HG02852 (cell line): Measurements from ENCODE around the gene BPIFA3.

Experiments used
- ATAC-seq: cut with Tn5 transposase; IDR thresholded peaks from one replicate; pipeline ENCODE4 v1.9.1; 2021; ENCODE audit warnings: mild to moderate bottlenecking, moderate library complexity; ENCODE audit not compliant: unreplicated experiment

The BPIFA3 gene

DNA sequence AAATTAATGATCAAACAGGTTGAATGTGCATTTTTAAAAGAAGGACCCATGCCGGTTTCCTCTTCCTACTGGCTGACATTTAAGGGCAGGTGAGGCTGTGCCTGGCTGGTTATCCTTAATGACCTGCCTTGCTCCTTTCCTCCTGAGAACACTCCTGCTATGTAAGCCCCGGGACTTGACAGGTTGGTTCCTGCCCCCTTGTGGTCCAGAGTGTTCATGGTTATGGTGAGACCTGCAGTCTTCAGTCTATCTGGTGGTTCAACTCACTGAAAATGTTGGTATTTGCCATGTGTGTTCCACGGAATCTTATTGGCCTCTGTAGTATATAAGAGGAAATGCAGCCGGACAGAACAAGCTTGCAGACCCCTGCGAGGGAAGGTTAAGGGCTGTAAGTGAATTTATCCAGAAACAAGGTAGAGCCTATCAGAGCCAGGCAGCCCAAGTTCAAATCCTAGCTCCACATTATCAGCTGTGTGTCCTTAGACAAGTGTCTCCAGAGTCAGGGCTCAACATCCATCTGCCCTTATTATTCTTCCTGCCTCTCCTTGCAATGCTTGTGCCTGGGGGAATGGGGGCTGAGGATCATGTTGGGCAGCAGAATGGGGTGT is 5.2 kb upstream of the BPIFA3 start:
- ATAC-seq, result no peak

DNA sequence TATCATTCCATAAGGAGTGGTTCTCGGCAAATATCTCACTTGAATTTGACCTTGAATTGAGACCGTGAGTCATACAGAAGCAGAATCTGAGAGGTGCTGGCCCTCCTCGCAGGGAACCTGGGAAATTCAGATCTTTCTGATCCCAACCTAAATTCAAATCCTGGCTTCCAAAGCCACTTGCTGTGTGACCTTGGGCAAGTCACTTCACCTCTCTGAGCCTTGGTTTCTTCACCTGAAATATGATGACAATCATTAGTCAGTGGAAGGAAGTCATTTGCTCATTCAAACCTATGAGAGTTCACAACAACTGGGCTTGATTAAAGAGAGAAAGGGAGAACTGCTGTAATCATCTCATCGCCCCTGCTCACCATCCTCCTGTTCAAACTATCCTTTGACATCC is 7.2 kb downstream of the BPIFA3 start:
- no peak for ATAC-seq

DNA sequence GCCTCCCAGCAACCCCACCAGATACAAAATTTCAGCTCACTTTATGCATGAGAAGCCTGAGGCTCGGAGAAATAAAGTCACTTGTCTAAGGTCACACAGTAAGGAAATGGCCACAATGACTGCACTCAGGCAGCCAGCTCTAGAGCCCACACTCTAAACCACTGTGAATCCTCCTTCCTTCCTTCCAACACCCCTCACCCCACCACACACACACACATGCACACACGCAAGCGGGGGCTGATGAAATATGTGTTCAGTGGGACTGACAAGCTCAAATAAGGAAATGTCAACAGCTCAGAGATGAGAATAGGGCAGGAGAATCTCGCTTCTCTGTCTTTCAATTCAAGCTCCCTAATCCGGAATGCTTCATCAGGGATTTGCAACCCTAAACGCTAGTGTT is 12.7 kb downstream of the BPIFA3 start:
- no peak for ATAC-seq

DNA sequence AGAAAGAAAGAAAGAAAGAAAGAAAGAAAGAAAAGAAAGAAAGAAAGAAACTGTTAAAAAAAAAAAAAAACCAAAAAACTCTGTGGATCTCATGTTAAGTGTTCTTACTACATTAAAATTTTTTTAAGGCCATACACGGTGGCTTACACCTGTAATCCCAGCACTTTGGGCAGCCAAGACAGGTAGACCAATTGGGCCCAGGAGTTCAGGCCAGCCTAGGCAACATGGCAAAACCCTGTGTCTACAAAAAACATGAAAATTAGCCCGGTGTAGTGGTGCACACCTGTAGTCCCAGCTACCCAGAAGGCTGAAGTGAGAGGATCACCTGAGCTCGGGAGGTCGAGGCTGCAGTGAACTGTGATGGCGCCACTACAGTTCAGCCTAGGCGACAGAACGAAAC is 14.1 kb downstream of the BPIFA3 start:
- ATAC-seq, result no peak

DNA sequence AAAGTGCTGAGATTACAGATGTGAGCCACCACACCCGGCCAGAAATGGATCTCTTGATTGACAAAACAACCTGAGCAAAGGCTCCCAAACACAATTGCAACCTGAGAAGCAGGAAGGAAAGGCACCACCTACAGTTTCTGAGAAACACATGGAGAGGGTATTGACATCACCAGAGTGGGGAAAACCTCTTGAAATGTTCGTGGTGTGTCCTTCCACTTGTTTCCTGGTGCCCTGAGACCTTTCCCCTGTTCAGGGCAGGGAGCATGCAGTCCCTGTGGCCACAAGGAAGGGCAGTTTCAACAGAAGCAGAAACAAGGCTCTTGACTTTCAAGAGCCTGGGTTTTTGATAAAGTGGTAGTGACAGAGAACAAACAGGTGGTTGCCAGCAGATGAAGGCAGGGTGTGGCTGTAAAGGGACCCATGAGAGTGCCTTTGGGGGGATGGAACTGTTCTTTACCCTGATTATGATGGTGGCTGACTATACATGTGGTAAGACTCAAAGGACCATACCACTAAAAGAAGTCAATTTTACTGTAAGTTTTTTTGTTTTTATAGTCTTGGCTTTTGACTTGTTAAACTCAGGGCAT is 15.4 kb downstream of the BPIFA3 start:
- no peak for ATAC-seq

DNA sequence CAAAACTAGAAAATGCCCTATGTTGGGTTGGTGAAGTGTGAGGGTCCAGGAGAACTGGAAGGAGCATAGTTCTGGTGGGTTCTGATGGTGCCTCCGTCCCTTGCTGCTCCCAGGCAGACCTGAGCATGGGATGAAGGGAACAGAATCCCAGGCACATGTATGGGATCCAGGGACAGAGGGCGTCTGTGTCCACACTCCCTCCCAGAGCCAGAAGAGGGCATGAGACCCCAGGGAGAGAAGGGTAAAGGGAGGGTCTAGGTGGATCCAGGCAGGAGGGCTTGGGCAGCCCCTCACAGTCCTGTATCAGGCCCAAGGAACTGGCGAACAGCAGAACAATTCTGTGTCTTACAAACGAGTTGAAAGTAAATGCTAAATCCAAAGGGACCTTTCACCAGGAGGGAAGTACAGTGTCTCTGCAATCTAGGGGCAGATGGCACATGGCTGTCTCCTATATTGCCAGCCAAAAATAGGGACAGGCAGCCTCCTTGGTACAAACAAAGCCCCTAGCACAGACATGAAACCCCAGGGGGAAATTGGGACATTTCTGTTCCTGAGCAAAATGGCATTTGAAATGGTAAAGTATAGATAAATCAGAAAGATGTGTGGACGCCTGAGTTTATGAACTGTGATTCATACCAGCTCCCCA is 16.1 kb downstream of the BPIFA3 start:
- no peak for ATAC-seq

DNA sequence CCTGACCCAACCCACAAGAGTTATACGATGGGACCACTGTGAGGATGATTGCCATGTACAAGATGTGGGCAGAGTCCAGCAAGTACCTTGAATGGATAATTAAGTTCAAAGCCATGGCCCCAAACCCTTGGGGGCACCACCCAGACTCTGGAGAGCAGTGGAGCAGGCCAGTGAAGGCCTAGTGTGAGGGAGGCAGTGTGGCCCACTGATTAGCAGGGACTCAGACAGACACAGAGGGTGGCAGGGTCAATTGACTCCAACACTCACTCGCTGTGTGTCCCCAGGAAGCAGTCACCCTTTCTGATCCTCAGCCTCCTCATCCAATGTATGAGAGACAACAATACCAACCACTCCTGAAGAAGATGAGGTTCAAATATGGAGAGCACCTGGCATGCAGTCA is 16.9 kb downstream of the BPIFA3 start:
- ATAC-seq, result no peak

DNA sequence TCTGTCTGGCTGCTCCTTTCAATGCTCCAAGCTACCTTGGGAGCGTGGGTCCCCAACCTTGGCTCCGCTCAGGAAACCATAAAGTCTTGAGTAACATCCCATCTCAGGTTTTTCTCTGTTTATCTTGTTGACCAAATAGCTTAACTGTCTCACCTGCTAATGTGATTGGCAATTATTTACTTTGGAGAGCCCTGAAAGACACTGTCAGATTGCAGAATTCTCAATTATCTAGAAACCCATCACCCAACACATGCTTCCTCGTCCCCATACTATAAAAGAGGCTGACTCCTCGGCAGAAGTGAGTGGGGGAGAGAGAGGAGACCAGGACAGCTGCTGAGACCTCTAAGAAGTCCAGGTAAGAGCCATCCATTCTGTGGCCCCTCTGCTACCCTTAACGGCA is 18.5 kb downstream of the BPIFA3 start, which contains the start of gene BPIFA1:
BPIFA1 (plus strand) TSS at position 301 of the 400 bp plus-strand sequence. CDS start 1,716 bp downstream, outside the sequence.
- ATAC-seq, result no peak

DNA sequence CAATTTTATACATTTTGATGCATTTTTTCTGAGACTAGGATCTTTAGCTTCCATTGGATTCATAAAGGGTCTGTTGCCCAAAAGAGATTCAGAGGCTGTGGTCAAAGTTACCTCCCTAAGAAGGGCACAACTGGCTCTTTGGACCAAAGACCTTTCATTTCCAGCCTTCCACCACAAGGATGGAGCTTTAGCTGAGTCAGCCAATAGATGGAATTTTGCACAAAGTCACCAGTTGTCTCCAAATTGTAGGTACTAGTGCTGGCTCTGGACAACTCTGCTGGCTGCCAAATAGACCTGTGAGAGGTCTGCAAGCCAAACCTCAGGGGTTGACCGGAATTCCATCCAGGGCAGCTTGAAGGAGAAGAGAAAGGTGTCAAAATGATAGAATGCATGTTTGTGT is 19.2 kb downstream of the BPIFA3 start:
- ATAC-seq, result no peak

DNA sequence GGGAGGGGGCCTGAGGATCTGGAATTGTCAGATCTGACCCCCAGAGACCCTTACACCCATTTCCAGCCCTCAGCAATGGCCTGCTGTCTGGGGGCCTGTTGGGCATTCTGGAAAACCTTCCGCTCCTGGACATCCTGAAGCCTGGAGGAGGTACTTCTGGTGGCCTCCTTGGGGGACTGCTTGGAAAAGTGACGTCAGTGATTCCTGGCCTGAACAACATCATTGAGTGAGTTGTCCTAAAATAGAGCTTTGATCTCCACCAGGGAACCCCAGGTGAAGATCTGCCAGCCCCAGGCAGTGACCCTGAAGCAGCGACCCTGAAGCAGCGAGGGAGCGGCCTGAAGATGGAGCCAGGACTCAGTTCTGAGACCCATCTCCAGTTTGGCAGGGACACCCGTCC is 20.8 kb downstream of the BPIFA3 start:
- no peak for ATAC-seq

DNA sequence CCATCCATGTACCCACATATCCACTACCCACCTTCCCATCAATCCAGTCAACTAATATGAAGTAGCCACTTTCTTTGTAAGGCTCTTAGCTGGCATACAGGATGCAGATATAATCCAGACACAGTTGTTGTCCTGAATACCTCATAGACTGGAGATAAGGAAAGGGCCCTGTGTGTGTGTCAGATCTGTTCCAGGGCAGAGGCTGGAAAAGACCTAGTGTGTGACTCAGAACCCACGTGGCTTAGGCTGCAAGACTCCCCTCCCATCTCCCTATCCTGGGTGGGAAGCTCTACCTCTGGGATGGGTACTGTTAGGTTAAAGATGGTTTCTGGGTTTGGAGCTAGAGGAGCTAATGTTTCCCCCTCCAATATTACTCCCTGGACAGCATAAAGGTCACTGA is 22.3 kb downstream of the BPIFA3 start:
- ATAC-seq, result no peak

DNA sequence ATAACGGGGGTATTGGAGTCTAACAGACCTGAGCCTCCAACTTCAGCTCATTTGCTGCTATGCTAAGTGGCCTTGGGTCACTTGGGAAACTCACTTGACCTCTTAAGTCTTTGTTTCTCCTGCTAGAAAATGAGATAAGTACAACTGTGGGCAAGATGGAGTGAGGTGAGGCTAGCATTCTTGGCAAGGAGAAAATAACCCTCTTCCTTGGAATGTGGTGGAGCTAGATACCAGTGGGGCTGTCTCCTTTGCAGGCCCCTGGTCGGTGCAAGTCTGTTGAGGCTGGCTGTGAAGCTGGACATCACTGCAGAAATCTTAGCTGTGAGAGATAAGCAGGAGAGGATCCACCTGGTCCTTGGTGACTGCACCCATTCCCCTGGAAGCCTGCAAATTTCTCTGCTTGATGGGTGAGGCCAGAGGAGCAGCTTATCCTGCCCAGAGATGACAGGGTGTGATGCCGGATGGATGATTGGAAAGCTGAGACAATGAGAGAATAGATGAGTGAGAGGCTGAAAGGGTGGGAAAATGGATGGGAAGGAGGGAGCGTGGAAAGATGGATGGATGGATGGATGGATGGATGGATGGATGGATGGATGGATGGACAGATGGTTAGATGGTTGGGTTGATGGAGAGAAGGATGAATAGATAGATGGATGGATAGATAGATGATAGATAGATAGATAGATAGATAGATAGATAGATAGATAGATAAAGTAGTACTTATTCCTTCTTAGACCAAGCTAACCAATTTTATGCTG is 23.0 kb downstream of the BPIFA3 start:
- ATAC-seq, result no peak

DNA sequence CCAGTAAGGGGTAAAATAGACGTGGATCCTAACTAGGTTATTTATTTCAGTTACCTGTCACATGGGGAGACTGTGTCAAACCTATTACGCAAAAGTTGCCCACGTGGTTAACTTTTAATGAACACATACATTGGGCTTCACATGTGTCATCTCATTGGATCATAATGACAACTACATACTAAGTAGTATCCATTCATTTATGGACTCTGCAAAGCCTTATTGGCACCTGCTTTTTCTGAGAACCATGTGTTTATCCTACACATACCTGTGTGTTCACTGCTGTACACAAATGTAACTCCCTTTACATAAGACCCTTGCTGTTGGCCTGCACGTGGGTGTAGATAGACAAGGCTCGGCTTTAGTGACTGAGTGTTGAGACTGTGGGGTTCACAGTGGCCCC is 23.8 kb downstream of the BPIFA3 start:
- ATAC-seq, result no peak

DNA sequence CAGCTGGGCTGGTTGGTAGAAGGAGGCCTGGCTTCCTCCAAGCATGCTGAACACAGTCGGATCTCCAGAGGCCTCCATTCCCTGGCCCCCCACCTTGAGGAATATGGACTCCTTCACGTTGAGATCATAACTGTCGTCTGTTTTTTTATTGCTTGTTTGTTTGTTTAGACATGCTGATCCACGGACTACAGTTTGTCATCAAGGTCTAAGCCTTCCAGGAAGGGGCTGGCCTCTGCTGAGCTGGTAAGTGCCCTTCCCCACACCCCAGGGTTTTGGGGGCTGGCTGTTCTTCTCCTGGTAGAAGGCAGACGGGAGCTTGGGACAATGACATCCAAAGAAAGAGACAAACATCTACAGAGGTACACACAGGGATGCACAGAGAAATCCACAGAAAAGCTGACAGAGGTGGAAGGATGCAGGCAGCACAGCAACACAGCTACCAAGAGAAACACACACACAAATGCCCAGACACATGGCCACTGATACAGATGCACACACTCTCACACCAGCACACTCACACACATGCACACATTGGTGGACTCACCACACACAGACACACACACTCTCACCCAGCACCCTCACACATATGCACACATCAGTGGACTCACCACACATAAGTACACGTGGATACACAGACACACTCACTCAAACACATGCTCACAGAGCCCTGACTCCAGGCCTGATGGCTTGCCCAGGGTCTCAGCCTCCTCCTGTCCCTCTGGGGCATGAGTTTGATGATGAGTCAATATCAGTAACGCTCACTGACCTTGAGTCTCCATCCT is 25.4 kb downstream of the BPIFA3 start:
- ATAC-seq, result no peak

DNA sequence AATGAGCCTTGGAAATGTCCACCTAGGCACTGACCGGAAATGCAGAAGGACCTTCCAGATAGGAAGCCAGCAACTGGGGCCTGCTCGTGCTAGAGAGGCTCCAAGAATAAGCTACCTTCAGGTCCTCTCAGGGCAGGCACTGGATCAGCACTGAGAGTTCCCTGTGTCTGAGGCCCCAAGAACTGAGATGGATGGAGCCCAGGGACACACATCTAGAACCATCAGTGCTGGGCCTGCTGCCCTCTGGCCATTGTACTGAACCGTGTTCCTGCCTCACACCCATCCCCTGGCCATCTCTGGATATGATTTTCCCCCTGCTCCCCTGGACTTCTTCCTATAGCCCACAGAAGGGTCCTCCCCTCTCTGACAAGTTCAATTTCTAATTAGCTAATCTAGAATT is 28.9 kb downstream of the BPIFA3 start:
- ATAC-seq, result no peak

DNA sequence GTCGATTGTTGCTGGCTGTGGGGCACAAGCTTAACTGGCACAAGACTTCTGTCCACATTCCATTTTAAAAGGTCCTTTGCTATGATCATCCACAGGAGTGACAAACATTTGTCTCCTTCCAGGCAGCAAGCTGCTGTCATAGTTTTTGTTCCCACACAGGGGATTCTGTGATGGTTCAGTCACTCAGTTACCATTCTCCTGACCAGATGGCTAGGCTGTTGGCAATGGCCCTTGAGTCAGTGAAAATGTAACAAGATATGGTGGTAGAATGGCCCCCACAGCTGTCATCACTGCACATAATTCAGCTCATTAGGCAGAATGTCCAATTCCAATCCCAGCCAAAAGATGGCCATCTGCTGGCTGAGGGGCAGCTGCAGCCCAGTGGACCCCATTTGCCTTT is 32.3 kb downstream of the BPIFA3 start:
- ATAC-seq, result no peak

DNA sequence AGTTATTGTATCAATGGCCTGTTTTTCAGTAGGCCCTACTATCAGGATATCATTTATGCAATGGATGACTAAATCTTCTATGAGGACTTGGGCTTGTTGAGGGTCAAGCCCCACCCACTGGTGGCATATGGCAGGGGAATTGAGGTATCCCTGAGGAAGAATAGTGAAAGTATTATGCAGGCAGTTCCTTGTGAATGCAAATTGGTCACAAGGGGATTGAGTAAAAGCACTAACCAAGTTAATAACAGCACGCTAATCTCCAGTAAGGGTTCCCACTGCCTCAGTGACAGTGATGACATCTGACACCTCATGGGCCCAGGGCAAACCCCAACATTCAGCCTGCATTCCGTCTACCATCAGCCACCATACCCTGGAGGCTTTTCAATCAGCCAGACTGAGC is 33.5 kb downstream of the BPIFA3 start:
- no peak for ATAC-seq

DNA sequence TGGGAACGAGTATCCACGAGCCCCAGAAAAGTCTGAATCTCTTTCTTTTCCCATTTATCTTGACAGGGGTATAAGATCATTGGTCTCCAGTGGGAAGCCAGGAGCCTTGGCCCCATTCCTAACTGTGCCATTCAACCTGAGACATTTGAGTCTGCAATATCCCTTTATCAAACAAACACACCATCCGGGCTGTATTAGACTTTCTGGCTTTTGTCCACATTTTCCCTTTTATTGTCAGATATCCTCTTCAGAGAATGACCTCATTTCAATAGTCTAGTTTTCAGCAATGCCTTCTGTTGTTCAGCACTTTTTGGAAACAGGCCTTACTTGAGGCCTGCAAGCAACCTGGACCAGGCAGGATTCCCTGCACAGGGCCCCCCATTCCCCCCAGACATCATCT is 34.3 kb downstream of the BPIFA3 start:
- no peak for ATAC-seq

DNA sequence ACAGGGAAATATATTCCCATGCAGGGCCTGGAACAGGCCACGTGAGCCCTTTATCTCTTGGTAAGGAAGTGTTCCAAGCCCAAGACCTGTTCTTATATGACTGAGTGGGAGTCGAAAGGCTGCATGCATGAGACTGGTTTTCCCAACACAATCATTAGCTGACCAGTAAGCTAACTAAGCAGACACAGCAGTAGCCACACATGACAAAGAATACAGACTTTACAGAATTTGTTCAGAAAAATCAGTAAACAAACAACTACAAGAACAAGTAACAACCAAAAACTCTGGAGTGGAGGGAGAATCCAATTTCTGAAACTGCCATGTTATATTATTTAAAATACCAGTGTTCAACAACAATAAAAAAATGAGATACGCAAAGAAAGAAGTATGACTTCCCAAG is 35.3 kb downstream of the BPIFA3 start:
- no peak for ATAC-seq

DNA sequence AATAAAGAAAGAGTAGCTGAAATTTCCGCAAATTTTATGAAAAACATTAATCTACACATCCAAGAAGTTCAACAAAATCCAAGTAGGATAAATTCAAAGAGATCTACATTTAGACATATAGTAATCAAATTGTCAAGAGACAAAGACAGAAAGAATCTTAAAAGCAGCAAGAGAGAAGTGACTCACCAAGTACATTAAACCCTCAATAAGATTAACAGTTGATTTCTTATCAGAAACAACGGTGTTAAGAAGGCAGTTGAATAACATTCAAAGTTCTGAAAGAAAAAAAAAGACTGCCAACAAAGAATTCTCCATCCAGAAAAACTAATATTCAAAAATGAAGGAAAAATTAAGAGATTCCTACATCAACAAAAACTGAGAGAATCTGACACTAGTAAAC is 37.9 kb downstream of the BPIFA3 start:
- ATAC-seq, result no peak

DNA sequence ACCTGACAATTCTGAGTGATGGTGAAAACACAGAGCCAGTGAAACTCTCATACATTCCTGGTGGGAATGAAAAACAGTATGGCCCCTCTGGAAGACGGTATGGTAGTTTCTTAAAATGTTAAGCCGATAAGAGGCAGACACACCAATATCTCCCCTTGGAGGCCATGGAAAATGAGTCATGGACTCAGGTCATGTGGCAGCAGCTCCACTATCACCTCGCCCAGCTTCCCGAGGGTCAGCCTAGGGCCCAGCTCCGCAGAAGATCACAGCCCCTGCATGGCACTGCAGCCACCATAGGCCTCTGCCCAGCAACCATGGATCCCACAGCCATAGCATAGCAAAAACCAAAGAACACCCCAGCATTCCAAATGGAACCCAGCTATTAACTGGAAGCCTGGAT is 40.1 kb downstream of the BPIFA3 start:
- ATAC-seq, result no peak
